Activated T-cell treated with anti-CD3 and anti-CD28 coated beads for 1 hour (primary cell): ENCODE results near the gene FZD1.

Experiments used
- DNase-seq: peaks from one replicate; pipeline ENCODE4 v3.0.0-alpha.2; 2020; ENCODE audit warnings: low read depth

FZD1 gene

GRCh38 chr7:91264046-91264923 lies at the start of gene FZD1:
Gene FZD1, plus strand, starts transcription at chr7:91264433. Its CDS starts 448 bp downstream, at chr7:91264881.
- DNase-seq = peak; percentile 6

DNA sequence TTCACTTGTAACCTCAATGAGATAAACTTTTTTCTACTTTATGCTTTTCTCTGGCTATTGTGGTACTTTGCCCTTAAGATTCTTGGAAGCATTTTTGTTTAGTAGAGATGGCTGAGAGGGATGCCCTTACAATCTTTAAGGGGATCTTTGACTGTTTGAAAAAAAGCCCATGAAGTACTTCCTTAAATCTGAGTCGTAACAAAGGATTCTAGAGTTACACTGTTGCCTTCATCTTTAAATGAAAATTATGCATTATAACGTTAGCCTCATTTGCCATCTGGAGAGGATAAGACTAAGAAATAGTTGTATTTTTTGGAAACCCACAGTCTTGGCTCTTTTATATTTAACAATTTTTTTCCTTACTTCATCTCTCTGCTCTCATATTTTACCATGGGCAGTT lies 37.8 kb upstream of the FZD1 start:
- no peak for DNase-seq

DNA sequence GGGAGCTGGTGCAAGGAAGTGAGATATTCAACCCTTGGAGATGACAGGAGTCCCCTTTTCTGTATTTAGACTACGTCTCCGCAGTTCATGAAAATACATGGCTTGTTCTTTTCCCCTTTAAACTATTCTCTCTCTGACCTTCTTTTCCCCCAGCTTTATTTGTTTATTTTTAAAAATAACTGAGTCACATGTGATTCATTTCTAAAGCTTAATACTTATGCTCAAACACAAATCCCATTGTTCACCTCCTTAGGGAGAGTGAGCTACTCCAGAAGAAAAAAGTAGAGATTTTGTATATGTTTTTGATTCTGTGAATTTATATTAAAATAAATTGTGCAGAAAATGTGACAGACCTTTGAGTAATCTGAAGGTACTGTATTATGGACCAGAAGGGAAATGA lies 35.9 kb upstream of the FZD1 start:
- no peak for DNase-seq

DNA sequence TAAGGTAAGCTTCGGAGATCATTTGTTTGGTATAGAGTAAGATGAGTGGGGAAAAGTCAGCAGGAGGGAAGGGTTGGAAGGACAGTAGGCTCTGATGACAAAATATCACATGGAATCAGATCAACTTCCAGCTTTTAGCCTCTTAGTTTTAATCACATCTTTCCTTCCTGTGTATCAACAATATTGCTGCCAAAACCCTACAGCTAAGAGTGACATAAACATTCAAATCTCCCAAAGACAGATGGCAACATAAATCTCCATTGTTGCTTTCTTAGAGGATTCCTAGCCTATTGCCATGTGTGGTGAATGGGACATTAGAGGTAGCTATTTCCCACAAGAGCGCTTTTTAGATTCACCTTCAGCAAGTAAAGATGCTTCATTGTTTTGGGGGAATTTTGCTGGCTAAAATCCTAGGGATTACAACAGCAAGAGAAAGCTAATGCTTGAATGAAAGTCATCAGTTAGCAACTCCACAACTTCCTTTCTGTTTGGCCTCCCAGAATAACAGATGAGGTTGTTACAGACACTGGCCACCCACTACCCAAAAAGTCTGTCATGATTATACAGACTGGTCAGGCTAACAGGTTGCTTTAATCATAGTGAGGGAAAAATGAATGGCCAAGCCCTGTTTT lies 35.2 kb upstream of the FZD1 start:
- no peak for DNase-seq

GRCh38 chr7:91230100-91230499 lies 34.1 kb upstream of the FZD1 start:
- no peak for DNase-seq

DNA sequence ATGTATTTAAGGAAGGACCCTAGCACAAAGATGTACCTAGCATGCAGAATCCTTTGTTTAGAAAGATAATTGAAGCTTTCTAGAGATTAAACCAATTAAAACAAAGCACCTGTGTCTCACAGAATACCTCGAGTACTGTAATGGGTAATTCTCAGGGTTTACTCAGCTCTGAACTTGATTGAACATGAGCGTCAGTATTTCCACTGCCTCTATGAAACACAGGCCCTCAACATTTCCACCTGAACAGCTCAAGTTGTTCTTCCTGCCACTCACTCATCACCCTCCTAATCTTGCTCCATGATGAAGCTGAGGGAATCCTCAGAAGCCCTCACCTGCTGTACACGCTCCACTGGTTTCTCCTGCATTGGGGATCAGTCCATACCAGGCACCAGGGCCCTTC lies 33.7 kb upstream of the FZD1 start:
- DNase-seq = no peak

DNA sequence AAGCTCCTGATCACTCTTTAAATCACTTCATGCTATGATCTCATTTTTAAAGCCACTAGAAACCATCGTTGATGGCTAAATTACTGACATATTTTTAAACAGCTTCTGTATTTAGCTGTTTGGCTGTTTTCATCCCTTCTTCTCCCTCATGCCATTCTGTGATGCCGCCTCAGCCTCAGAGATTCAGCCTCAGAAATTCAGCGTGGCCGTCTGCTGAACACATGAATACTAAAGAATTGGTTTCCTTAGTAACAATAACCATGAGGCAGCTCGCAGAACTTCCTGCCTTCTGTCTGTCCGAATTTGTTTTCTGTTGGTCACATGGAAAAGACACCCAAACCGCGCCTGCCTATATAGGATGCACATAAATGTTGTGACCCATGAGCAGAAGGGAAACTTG lies 31.0 kb upstream of the FZD1 start:
- DNase-seq = no peak

- no peak for DNase-seq
These were observed 28.9 kb upstream of the FZD1 start for GRCh38 chr7:91235211-91235832.

DNA sequence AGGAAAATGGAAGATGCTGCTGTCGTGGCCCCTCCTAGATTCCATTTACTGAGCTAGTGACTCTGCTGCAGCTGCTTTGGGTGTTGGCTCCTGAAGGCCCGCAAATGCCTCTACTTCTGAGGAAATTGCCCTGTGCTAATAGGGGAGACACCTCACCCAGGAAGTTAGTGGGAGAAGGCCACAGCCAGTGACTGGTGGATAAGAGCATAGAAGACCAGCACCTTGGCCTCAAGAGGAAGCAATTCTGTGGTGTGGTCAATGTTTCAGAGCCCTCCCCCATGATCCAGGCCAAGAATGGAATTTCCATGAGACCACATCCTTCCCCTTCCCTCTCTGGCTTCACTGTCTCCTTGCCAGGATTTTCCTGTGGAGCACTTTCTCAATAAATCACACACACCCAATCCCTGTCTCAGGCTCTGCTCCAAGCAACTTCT lies 25.0 kb upstream of the FZD1 start:
- DNase-seq = no peak

- DNase-seq = no peak
These were observed 24.5 kb upstream of the FZD1 start for GRCh38 chr7:91239772-91240171.

DNA sequence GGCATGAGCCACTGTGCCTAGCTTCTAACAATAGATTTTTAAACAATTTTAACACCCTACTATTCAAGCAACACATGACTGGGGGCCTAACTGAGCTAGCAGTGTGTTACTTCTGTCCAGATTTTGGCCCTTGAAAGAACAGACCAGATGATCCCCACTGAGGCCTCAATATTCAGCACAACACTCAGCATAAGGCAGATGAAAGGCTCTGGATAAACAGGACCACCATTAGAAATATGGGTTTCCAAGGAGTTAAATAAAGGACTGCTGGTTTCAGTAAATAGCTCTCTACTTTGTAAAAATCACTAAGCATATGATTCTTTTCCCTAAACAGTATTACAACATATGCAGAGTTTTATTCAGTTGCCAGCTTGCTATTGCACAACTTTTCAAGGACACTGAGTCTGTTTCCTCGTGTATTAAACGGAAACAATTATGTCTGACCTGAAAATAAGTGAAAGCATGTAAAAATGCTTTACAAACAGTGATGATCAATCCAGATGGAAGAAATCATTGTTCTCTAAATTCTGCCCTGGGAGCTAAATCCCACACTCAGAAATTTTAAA lies 23.8 kb upstream of the FZD1 start:
- DNase-seq = no peak

DNA sequence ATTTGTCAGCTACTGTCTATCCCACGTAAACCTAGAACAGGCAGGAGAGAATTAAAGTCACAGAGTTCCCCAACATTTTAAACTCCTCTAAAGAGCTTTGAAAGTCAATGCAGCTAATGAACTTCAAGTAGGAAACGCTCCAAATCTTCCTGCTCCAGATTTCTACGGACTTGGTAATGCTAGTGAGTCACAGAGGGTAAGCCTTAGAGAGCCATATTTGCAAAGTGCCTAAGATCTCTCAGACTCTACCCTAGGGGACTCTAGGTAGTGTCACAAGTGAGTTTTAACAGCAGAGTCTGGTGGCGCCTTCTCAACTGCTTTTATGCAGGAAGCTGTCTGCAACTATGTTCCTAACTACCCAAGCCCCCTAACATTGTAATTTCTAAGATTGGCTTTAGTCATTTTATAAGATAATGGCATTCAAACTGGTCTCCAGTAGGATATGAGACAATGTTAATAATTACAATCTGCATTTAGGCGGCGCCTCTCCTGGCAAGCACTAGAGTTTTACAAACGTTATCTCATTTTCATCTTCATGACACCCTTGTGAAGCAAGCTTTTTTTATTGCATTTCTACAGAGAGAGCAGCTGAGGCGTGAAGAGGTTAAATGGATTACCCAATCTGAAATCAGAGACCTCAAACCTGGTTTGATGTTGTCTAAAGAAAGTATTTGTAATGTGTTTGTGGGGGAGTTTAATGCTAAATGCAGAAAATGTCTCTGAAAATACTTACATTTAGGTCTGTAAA lies 22.0 kb upstream of the FZD1 start:
- DNase-seq = no peak

GRCh38 chr7:91243591-91244301 lies 20.5 kb upstream of the FZD1 start:
- no peak for DNase-seq

DNA sequence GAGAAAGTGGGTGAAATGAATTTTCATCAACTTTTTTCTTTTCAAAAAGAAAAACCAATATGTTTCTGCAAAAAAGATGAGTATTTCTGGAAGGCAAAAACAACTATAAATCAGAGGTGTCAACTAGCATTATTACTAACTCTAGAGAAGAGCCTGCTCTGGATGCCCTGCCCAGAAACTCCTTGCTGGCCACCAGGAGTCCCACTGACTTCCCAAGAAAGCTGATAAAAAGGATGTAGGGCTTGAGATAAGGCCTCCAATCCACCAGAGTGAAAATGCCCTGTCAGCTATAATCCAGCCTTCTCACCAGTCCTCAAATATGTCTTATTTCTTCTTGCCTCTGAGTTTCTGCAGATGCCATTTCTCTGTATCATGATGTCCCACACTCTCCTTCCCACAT lies 16.7 kb upstream of the FZD1 start:
- no peak for DNase-seq

GRCh38 chr7:91248996-91249395 lies 15.2 kb upstream of the FZD1 start:
- DNase-seq = no peak

DNA sequence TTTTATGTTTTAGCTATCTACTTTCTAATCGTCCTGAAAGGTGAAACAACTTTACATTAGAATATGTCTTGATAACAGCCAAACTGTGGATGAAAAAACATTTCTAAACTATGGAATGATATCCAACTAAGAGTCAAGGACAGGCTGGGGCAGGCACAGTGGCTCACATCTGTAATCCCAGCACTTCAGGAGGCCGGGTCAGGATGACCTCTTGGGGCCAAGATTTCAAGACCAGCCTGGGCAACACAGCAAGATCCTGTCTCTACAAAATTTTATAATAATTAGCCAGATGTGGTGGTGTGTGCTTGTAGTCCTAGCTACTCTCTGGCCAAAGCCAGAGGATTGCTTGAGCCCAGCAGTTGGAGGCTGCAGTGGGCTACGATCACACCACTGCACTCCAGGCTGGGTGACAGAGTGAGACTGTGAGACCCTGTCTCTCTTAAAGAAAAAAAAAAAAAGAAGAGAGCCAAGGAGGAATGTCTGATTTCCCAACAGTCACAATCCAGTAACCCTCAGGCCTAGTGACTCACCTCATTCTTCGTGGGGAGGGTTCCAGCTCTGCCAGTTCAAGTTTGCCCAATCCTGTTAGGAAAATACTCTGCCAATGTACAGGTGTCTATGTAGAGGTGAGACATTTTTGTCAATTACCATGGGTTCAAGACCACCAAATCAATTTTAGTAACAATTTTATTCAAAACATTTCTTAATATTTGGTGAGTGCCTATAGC lies 14.6 kb upstream of the FZD1 start:
- DNase-seq = no peak

DNA sequence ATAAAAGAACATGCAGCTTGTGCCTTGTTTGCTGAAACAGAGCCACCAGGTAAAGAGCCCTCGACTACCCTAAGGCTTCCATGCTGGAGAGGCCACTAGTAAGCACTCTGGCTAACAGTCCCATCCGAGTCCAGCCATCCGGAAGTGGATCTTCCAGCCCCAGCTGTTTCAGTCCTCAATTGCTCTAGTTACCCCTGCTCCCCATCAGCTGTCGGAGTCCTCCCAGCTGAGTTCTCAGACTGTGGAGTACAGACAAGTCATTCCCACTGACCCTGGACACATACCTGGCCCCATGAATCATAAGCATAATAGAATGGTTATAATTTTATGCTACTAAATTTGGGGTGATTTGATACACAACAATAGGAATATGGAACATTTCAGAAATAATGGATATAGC lies 13.5 kb upstream of the FZD1 start:
- no peak for DNase-seq

GRCh38 chr7:91251877-91252276 lies 12.4 kb upstream of the FZD1 start:
- DNase-seq = no peak

GRCh38 chr7:91263384-91264045 lies 718 bp upstream of the FZD1 start:
- no peak for DNase-seq
